Bladder microvascular endothelial cell (primary cell): Measurements from ENCODE around the gene CXorf58. TPM values are rescaled to one million over a fixed set of nuclear protein-coding genes. Genes with fewer than 3 reads are reported as not detected.

Experiments used
- total RNA-seq: library from RNA; depleted of rRNA; stranded (reverse); fragments of >200 nt; gene quantifications from 2 replicates; pipeline ENCODE4 v1.2.3, GENCODE V29; 2014

Gene CXorf58, protein sequence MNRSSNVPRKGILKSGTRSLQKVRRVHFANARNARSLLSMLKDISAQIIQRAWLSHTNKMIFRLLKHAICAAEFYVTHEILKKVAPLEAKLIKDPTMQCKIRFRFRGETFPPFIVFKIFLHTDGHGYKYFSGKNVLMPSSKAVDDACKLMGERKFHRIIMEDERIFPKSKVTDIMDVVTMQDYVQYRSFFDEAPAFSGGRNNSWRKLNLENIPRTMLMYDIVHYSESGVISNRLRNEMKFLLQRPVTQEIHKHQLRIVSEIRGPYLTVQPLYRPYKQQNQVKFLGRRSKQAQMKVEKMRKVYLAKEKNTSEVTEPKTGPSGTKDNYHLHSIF
- total RNA-seq, result not detected in 2 replicates

GRCh38 chrX:23907498-23908218 is at the start of gene CXorf58, which contains the start of gene APOO:
Gene CXorf58, plus strand, starts transcription at chrX:23908006. Its CDS starts 2,297 bp downstream, at chrX:23910303.
Gene APOO, minus strand, starts transcription at chrX:23907938. Its CDS starts 236 bp downstream, at chrX:23907702.

Other genes with a start within 250 kb of the CXorf58 start
- 140 and 190 TPM in 2 replicates for gene PRDX4, start 240.5 kb upstream of the CXorf58 start, total RNA-seq
- gene ACOT9, start 164.7 kb upstream of the CXorf58 start, total RNA-seq, result 56.2 and 63.3 TPM in 2 replicates
- 173 and 212 TPM in 2 replicates for gene SAT1, start 124.8 kb upstream of the CXorf58 start, total RNA-seq
- gene APOO, start 68 bp upstream of the CXorf58 start, total RNA-seq, result 3.7 and 5.8 TPM in 2 replicates
- 3.7 and 7.7 TPM in 2 replicates for gene KLHL15, start 119.2 kb downstream of the CXorf58 start, total RNA-seq
- 170 and 173 TPM in 2 replicates for gene EIF2S3, start 146.9 kb downstream of the CXorf58 start, total RNA-seq
- gene ZFX, start 241.7 kb downstream of the CXorf58 start, total RNA-seq, result 18.3 and 50.9 TPM in 2 replicates